Measurements from ENCODE around the gene LRRC39.
A peak's percentile ranks its signal among the peaks of the same experiment; 100 is the strongest.

LRRC39 gene

DNA sequence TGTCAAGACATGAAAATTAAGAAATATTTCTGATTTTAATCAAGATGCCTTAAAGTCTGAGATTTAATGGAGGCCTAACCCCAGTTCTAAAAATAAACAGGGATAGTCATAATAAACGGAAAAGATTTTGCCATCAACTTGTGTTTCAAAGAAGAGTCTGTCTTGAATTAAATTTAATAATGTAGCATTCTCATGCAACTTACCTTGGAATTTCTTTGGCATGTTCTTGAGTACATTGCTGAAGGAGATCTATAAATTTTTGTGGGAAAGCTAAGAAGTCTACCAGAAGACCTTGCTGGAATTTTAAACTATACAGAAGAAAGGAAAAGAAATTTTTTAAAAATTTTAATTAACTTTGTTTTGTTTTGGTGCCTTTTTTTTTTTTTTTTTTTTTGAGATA is 55.9 kb downstream of the LRRC39 start:
- Histone ChIP-seq H3K27me3 (replicated peaks; ENCODE audit: control insufficient read depth, insufficient read depth, low read length) (no peaks in the 10 kb centered on the region), H3K9ac (ENCODE audit: low read length) (no peak overlapping the region), H3K36me3 (ENCODE audit: control insufficient read depth, insufficient read depth, low read length, severe bottlenecking) (peaks cover 9% of the 10 kb centered on the region), H3K4me3 (ENCODE audit: low read length) (no peak overlapping the region), H3K9me3 (ENCODE audit: control insufficient read depth, low read length) (no peaks in the 10 kb centered on the region), H3K4me1 (ENCODE audit: control insufficient read depth, insufficient read depth, low read length) (no peaks in the 10 kb centered on the region)
- DNase-seq (ENCODE audit: low read depth), result peak; percentile 51

DNA sequence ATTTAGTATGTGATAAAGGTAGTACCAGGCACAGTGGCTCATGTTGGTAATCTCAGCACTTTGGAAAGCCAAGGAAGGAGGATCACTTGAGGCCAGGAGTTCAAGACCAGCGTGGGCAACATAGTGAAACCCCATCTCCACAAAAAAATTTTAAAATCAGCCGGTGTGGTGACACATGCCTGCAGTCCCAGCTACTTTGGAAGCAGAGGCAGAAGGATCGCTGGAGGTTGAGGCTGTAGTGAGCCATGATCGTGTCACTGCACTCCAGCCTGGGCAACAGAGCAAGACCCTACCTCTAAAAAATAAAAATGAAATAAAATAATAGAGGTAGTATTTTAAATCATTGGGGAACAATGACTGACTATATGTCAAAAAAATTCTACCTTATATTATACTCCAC is 62.5 kb downstream of the LRRC39 start:
- no peaks in the 10 kb centered on the region for H3K9me3 ChIP-seq (ENCODE audit: control insufficient read depth, low read length)
- no peak overlapping the region for H3K4me3 ChIP-seq (ENCODE audit: low read length)
- no peaks in the 10 kb centered on the region for H3K4me1 ChIP-seq (ENCODE audit: control insufficient read depth, insufficient read depth, low read length)
- no peaks in the 10 kb centered on the region for H3K27me3 ChIP-seq (replicated peaks; ENCODE audit: control insufficient read depth, insufficient read depth, low read length)
- DNase-seq (ENCODE audit: low read depth), result no peak
- peaks cover 9% of the 10 kb centered on the region for H3K36me3 ChIP-seq (ENCODE audit: control insufficient read depth, insufficient read depth, low read length, severe bottlenecking)
- no peak overlapping the region for H3K9ac ChIP-seq (ENCODE audit: low read length)

DNA sequence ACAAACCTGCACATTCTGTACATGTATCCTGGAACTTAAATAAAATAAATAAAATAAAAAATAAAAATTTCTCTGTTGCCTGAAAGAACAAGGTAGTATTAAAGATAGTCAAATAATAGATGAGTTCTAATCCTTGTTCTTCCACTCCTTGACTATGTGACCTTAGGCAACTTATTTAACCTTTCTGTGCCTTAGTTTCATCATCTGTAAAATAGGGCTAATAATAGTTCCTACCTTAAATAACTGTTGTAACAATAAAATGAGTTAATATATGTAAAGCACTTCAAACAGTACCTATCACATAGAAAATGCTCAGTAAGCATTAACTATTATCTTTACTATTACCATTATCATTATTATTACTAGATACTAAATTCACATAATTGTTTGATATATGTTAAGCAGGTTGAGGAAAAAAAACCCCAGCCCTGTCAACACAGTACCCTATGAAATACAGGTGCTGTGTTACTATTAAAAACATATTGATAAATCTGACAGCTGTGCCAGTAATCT is 68.4 kb downstream of the LRRC39 start:
- no peak for DNase-seq (ENCODE audit: low read depth)
- no peak overlapping the region for H3K4me3 ChIP-seq (ENCODE audit: low read length)
- no peaks in the 10 kb centered on the region for H3K27me3 ChIP-seq (replicated peaks; ENCODE audit: control insufficient read depth, insufficient read depth, low read length)
- no peak overlapping the region for H3K9ac ChIP-seq (ENCODE audit: low read length)
- H3K9me3 ChIP-seq (ENCODE audit: control insufficient read depth, low read length), result no peaks in the 10 kb centered on the region
- H3K36me3 ChIP-seq (ENCODE audit: control insufficient read depth, insufficient read depth, low read length, severe bottlenecking), result peaks cover 4% of the 10 kb centered on the region
- H3K4me1 ChIP-seq (ENCODE audit: control insufficient read depth, insufficient read depth, low read length), result no peaks in the 10 kb centered on the region

DNA sequence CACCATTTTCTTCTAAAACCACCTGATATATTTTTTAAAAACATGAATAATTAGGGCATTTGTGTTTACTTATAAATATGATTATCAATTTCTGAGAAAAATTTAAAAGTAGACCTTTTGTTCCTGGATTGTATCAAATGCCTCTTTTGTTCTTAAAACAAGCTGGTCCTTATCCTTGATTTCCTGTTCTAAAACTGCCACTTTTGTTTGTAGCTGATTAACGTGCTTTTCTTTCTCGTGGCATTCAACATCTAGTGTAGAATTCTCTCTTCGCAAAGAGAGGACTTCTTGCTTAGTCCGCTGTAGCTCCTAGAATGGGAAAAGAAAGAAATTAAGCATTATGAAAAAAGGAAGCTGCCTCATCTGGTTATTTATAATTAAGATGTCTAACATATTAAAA is 70.4 kb downstream of the LRRC39 start:
- Histone ChIP-seq H3K9ac (ENCODE audit: low read length) (no peak overlapping the region), H3K4me1 (ENCODE audit: control insufficient read depth, insufficient read depth, low read length) (peaks cover 8% of the 10 kb centered on the region), H3K36me3 (ENCODE audit: control insufficient read depth, insufficient read depth, low read length, severe bottlenecking) (peaks cover 4% of the 10 kb centered on the region), H3K4me3 (ENCODE audit: low read length) (no peak overlapping the region), H3K27me3 (replicated peaks; ENCODE audit: control insufficient read depth, insufficient read depth, low read length) (no peaks in the 10 kb centered on the region), H3K9me3 (ENCODE audit: control insufficient read depth, low read length) (no peaks in the 10 kb centered on the region)
- no peak for DNase-seq (ENCODE audit: low read depth)

DNA sequence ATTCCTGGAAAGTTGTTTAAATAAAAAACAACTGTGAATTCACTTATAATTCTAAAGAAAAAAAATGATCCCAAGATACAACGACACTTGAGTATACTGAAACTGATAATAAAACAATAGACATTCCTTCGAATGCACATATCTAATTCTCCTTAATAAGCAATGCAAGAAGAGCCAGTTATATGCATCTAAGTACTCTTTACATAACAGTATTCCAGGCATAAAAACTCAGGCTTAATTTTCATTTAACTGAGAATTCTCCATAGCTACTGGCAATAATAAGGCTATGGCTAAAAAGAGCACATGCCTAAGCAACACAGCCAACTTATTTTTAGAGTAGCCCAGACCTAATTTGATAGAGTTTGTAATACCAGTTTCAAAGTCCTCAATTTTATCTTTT is 76.5 kb downstream of the LRRC39 start:
- Histone ChIP-seq H3K9ac (ENCODE audit: low read length) (no peak overlapping the region), H3K4me3 (ENCODE audit: low read length) (no peak overlapping the region), H3K27me3 (replicated peaks; ENCODE audit: control insufficient read depth, insufficient read depth, low read length) (no peaks in the 10 kb centered on the region), H3K36me3 (ENCODE audit: control insufficient read depth, insufficient read depth, low read length, severe bottlenecking) (no peaks in the 10 kb centered on the region), H3K4me1 (ENCODE audit: control insufficient read depth, insufficient read depth, low read length) (peaks cover 8% of the 10 kb centered on the region), H3K9me3 (ENCODE audit: control insufficient read depth, low read length) (no peaks in the 10 kb centered on the region)
- no peak for DNase-seq (ENCODE audit: low read depth)

DNA sequence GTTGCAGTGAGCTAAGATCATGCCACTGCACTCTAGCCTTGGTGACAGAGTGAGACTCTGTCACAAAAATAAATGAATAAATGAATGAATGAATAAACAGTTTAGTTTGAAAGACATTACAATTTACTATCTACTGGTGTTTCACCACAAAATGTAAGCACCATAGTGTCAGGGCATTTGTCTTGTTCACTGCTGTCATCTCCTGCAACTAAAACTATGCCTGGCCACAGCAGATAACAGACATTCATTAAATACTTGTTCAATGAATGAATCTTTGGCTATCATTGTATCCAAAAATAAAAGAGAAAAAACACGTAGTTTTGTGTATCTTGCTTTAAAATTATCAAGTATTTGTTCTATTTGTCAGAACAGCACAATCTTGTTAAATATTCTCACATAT is 77.9 kb downstream of the LRRC39 start:
- Histone ChIP-seq H3K9me3 (ENCODE audit: control insufficient read depth, low read length) (peaks cover 3% of the 10 kb centered on the region), H3K27me3 (replicated peaks; ENCODE audit: control insufficient read depth, insufficient read depth, low read length) (no peaks in the 10 kb centered on the region), H3K9ac (ENCODE audit: low read length) (no peak overlapping the region), H3K36me3 (ENCODE audit: control insufficient read depth, insufficient read depth, low read length, severe bottlenecking) (no peaks in the 10 kb centered on the region), H3K4me1 (ENCODE audit: control insufficient read depth, insufficient read depth, low read length) (peaks cover 8% of the 10 kb centered on the region), H3K4me3 (ENCODE audit: low read length) (no peak overlapping the region)
- peak; percentile 4 for DNase-seq (ENCODE audit: low read depth)

All from adipocyte (in vitro differentiated cells).